ENCODE measurements around the gene DUSP10.

- no peak for TF ChIP-seq CTCF (IDR thresholded peaks at IDR 0.05)
- TF ChIP-seq POLR2A (IDR thresholded peaks at IDR 0.05) = no peak
Observed at GRCh38 chr1:221783936-221784335, 42.0 kb upstream of the DUSP10 start.

All from body of pancreas (tissue), 4 donors.